GM19043 (cell line): Measurements from ENCODE around the gene RSU1.
A peak's percentile ranks its signal among the peaks of the same experiment; 100 is the strongest.

Source experiments
- ATAC-seq: cut with Tn5 transposase; IDR thresholded peaks from one replicate; pipeline ENCODE4 v1.9.1; 2021; ENCODE audit warnings: low read depth; ENCODE audit not compliant: unreplicated experiment

RSU1 gene

DNA sequence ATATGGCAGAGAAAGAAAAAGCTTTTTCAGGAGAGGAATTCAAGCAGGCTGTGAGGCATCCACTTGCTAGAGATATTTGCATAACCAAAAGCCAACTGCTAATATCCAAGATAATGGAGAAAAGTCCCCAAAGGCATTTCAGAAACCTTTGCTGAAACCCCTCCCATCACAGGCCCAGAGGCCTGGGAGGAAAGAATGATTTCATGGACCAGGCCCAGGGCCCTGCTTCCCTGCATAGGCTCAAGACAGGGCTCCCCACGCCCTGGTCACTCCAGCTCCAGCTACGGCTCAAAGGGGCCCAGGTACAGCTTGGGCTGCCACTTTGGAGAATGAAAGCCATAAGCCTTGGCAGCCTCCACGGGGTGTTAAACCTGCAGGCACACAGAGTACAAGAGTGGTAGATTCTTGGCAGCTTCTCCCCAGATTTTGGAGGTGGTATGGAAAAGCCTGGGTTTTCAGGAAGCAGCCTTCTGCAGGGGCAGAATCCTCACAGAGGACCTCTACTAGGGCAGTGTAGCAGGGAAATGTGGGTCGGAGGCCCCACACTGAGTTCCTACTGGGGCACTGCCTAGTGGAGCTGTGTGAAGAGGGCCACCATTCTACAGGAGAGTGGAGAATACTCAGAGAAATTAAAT is 5.6 kb upstream of the RSU1 start:
- ATAC-seq: no peak

DNA sequence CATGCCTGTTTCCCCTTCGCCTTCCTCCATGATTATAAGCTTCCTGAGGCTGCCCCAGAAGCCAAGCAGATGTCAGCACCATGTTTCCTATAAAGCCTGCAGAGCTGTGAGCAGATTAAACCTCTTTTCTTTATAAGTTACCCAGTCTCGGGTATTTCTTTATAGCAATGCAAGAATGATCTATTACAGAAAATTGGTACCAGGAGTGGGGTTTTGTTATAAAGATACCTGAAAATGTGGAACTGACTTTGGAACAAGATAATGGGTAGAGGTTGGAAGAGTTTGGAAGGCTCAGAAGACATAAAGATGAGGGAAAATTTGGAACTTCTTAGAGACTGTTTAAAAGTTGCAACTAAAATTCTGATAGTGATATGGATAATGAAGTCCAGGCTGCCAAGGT is 4.8 kb upstream of the RSU1 start:
- ATAC-seq: no peak

DNA sequence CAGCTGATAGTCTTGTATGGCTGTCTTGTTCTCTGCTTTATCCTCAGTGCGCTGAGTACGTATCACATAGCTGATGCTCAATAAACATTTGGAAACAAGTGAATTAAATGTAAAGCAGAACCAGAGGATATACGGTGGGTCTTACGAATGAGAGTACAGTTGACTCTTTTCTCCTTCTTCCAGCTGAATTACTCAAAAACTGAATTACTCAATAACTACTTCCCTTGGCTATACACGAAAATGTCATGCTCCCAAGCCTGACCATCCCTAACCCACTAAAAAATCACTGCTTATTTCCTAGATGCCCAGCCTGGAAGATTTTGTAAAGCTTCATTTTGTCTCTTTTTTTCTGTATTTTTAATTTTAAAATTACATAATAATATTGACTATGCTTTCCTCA is 3.2 kb upstream of the RSU1 start:
- ATAC-seq: no peak

DNA sequence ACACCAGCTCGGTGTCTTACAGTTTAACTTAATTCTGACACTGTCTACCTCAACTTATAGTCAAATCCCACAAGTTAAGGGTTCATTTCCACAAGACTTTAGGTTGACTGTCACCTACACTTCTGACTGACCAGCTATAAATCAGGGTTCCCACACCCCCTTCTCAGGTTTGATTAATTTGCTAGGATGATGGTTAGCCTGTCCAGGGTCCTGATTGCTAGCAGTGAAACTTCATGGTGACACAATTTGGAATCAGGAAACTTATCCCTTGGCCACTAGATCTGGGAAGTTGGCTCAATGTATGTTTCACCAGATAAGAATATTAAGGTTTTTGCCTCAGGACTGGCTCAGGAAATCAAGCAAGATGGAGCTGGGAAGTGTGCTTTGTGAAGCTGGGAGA is 2.8 kb upstream of the RSU1 start:
- ATAC-seq: no peak

DNA sequence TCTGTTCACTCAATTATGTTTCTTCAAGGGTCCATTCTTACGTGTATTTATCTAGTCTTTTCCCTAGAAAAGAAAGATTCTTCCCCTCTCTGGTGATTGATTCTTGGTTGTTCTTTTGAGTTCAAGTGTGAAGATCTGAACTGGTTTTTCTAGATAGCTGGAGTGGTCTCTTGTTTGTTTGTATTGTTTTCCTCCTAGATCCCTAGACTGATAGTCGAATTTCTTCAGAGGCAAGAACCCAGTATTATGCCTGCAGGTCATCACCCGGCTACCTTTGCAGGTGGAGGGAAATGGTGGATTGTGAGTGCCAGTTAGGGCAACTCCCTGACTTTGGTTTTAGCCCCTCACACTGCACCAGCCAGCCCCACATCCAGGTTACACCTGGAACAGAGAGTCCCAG is 2.2 kb upstream of the RSU1 start:
- no peak for ATAC-seq

DNA sequence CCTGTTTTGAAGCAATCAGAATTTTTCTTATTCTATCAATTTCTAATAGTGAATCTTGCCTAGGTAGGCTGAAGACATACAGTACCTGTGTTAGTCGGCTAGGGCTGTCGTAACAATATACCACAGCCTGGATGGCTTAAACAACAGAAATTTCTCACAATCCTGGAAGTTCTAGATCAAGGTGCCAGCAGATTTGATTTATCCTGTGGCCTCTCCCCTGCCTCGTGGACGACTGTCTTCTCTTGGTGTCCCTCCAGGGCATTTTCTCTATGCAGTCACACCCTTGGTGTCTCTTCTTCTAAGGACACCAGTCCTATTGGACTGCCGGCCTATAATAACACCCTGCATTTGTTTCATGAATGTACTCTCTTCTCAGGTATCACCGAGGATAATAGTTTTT is 1.8 kb upstream of the RSU1 start:
- no peak for ATAC-seq

DNA sequence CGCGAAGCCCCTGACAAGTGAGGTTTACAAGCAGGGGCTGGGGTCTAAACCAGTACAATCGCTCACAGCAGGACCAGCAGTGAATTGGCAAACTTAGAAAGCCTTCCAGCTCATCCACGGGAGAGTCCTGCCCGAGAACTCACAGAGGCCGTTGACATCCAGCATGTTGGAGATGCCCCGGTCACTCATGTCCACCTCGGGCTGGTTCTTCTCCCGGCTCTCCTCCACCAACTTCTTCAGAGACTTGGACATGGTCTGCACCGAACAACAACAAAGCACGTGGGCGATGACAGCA is 447 bp downstream of the RSU1 start:
- no peak for ATAC-seq

DNA sequence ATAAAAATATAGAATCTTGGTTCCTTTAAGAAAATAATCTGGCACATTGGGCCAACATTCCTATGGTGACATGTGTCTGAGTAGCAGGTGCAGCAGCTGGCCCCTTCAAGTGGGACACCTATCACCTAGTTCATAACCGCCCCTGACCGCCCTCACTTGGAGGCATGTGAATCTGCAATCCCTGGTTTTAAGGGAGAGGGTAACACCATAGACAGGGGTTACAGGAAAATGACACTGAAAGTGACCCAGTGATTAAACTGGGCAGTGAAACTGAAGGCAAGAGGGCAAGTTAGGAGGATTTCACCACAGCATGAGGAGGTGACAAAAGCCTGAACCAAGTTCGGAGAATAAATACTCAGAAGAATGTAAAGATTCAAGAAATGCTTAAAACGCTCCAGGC is 1.1 kb downstream of the RSU1 start:
- ATAC-seq: no peak

DNA sequence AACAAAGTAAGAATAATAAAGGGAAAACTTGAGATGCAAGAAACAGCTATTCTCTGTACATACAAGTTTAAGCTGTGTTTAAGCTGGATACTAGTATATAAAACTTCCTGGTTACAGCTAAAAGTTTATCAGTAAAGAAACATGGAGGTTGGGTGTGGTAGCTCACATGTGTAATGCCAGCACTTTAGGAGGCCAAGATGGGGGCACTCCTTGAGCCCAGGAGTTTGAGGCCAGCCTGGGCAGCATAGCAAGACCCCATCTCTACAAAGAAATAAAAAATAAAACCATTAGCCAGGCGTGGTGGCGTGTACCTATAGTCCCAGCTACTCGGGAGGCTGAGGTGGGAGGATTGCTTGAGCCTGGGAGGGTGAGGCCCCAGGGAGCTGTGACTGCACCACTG is 3.2 kb downstream of the RSU1 start:
- no peak for ATAC-seq

DNA sequence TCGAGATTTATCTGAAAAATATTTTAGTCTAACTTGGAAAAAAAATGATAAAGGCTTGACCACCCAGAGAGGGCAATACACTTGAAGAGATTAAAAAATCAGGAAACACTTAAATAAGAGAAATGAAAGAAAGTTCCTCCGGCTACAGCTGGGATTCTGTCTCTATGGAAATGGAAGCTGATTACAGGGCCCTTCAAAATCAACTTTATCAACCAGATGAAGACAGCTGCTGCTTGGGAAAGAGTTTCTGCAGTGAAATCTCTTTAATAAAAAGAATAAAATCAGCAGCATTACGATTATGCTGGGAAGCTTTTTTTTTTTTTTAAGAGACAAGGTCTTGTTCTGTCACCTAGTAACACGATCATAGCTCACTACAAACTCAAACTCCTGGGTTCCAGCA is 4.5 kb downstream of the RSU1 start:
- ATAC-seq: no peak

DNA sequence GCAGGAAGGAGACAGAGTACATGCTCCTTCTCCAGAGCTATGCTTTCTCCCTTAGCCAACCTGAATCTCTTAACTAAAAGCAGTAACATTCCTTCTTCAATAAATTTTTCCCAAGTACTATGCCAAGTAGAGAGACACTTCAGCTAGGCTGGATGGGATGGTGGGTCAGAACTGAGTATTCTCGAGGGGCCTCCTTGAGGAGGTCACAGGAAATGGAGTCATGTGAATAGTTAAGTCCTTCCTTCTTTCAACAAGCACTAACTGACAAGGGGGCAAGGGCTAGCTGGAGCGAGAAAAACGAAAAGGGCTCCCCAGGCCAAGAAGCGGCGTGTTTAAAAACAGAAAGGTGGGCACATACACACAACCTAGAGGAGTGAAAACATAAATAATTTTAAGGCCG is 5.5 kb downstream of the RSU1 start:
- ATAC-seq: no peak

DNA sequence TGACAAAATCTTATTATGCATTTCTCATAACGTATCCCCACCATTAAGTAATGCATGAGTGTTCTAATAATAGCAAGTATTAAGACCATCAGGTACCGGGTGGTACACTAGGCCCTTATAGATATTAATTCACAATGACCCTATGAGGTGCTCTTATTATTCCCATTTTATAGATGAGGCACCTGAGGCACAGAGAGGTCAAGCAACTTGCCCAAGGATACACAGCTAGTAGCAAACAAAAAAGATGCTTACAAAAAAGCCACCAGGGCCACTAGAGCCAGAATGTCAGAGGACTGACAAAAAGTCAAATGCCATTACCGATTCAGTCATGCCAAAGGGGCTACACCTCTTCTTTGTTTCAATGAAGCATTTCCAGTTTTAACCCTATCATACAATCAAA is 5.9 kb downstream of the RSU1 start:
- no peak for ATAC-seq

DNA sequence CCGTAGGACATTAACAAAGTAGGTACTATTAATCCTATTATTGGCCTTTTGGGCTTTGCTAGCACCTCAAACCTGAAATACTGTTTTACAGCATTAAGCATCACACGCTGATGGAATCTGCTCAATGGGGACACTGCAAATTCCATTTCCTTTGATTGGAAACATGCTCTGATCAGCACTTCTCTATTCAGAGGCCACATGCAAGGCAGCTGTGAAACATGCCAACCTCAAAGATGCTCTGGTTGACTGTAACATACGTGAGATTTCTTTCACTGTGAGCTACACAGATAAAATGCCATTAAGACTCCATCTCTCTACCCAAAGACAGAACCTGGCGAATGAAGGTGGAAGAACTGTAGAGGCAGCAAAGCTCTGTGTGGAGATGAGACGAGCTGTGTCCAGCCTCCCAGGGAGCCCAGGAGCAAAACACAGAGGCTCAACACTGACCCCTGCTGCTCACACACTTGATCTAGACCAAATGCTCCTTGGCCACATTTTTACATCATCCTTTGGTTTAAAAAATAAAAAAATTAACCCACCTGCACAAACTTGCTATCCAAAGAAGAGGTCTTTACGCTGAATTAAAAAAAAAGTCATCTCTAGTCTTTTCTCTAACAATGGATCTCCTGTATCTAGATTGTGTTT is 8.0 kb downstream of the RSU1 start:
- ATAC-seq: peak; percentile 85

DNA sequence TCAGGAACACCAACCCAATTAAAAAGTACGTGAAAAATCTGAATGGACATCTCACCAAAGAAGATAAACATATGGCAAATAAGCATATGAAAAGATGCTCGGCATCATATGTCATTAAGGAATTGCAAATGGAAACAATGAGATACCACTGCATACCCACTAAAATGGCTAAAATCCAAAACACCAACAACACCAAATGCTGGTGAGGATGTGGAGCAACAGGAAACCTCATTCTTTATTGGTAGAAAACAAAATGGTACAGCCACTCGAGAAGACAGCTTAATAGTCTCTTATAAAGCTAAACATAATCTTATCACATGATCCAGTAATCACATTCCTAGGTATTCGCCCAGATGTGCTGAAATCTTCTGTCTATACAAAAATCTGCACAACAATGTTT is 13.1 kb downstream of the RSU1 start:
- ATAC-seq: no peak

DNA sequence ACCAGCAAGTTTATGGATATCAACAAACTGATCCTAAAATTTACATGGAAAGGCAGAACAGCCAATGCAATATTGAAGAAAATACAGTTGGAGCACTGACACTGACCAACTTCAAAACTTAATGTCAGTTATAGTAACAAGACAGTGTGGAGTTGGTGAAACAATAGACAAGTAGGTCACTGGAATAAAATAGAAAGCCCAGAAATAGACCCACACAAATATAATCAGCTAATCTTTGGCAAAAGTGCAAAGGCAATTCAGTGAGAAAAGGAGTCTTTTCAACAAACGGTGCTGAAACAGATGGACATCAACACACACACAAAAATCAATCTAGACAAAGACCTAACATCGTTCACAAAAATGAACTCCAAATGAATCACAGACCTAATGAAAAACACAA is 13.8 kb downstream of the RSU1 start:
- no peak for ATAC-seq

DNA sequence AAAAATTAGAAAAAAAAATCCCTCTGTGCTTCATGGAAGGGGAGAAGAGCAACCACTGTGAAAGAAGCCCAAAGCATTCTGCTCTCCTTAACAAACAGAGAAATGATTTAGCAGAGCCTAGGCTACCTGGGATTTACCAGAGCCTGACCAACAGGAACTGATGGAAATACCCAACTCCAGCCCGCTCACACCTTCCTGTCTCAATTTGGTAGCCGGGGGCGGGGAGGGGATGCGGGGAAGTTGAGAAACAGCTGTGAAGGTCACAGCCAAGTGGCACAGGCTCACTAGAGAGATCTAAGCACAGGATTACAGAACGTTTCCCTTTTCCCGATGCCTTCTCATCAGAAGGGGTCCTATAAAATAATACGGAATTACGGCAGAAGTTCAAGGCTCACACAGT is 17.6 kb downstream of the RSU1 start:
- ATAC-seq: peak; percentile 93

DNA sequence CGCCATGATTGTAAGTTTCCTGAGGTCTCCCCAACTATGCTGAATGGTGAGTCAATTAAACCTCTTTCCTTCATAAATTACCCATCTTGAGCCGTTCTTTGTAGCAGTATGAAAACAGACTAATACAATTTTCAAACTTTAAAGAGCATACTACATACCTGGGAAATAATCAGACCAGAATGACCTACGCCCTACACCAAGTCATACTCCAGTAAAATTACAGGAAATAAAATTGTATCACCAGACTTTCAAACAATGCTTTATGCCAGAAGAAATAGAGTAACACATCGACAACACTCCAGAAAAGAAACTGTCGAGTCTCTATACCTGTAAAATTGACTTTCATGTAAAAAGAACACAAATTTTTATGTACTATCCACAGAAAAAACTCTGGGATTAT is 18.7 kb downstream of the RSU1 start:
- no peak for ATAC-seq

DNA sequence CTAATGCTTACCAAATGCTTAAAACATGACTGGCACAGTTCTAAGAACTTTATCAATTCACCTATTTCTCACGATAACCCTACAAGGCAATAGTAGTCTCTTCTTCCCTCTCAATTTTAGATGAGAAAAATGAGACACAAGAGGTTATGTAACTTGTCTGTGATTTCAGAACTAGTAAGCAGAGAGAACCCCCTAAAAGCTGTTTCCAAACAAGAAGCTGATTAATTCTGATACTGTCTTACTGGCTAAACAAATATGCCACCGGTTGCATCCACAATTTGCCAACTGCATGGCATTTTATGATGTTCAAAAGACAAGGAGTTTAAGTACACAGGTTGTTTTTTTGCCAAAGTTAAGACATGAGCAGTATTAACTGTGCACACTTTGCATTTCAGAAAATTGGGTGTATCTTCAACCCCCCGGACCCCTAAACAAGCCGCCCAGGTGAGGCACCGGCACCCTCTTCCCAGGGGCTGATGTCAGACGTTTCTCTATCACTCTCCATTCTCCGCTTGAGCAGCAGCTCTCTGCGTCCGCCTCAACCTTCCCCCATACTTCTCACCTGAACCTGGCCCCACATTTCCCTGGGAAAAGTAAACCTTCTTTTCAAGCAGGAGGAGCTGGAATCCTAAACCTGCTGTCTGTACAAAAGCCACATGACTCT is 21.7 kb downstream of the RSU1 start:
- no peak for ATAC-seq

DNA sequence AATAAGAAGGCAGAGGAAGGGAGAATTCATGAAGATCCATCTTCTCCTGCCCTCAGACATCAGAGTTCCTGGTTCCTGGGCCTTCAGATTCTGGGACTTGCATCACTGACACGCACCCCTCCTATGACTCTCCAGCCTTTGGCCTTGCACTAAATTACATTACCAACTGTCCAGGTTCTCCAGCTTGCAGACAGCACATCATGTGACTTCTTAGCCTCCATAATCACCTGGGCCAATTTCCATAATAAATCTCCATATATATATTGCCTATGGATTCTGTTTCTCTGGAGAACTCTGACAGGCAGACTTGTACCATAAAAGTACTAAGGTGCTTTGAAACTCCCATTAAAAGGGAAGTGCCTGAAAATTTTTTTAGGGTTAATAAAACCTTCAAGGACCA is 23.2 kb downstream of the RSU1 start:
- no peak for ATAC-seq

DNA sequence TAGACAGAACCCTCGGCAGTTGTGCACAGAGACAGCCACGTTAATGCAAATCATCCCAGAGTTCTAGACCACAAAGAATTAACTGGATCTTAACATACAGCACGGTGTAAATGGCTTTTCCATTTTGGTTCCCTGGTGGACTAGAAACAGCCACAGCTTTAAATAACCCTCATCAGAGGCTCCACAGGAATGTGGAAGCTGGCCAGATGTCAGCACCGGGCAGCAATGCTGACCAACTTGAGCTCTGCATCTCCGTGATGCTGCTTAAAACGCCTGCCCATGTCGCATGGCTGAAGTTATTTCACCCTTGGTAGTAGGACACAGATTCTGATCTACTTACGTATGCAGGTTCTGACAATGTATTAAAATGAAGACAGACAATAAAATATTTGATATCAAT is 24.5 kb downstream of the RSU1 start:
- no peak for ATAC-seq

DNA sequence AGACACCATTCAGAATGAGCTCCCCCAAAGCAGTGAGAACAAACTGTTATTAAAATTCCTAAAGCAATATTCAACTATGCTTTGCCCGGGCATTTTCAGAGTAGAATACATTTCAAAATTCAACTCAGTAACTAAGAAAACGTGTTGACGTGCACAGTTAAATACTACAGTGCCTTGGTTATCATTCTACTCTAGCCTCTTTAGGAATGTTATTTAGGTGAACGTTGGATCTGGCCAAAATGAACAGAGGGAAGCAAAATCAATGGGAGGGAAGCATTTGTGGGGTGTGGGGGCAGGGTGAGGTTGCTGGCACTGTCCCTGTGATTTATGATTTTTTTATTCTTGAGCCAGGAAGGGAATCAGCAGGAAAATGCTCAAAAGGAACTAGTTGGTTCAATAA is 27.5 kb downstream of the RSU1 start:
- no peak for ATAC-seq

DNA sequence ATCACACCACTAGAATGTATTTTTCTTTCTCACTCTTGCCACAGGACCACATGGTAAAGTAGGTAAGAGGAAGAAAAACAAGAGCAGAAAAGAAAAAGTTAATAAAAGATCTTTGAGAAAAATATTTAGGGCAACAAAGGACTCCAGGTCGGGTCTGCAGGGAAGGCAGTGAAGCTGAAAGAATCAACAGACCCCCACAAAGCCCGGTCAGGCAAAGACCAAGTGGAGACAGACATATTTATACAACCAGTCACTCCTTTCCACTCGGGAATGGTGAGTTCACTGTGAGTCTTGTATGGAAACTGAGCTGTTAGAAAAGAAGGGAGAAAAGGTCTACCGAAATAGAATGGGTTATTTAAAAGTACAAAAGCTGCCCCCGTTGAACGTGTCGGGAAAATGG is 28.0 kb downstream of the RSU1 start:
- no peak for ATAC-seq

DNA sequence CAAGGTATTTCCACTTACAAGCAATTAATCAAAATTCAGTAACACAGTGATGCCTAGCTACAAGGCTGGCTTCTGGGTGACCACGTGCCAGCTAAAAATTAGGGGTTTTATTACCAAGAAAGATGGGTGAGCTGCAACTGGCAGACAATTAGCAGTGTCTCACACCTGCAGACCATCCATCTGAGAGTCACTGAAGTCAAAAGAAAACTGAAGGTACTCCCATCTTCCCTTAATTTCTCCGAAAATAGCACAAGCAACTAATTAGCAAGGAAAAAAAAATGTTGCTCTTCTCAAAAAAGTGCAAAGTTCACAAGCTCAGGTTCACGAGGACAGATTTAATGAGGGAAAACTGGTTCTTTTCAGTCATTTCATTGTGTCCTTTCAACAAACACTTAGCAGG is 28.4 kb downstream of the RSU1 start:
- ATAC-seq: no peak
